HG03565 (cell line): ENCODE measurements around the gene AHR.

Source experiments
- ATAC-seq: cut with Tn5 transposase; IDR thresholded peaks from one replicate; pipeline ENCODE4 v1.9.1; 2021; ENCODE audit warnings: mild to moderate bottlenecking, moderate library complexity; ENCODE audit not compliant: unreplicated experiment

The AHR gene

DNA sequence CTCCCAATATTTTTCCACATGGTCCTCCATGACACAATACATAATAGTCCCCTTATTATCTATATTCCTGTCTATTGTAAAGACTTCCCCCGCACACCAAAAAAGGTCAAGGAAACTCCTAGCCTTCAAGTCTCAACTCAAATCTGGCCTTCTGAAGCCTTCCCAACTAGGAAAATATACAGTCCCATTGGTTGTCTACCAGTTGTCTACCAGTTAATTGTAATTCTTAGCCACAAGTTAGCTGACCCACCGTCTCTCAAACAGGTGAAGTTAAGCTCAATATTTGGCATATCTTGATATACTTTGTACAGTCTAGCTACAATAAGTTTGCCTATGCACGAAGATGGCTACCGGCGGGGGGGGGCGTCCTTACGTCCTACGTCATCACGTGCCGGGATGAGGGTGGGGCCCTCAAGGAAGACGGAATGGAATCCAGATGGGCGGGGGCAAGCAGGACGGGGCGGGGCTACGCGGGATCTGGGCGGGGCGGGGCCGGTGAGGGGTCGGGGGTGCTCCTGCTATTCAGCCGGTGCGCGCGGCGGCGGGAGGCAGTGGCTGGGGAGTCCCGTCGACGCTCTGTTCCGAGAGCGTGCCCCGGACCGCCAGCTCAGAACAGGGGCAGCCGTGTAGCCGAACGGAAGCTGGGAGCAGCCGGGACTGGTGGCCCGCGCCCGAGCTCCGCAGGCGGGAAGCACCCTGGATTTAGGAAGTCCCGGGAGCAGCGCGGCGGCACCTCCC is at the start of gene AHR:
AHR (plus strand) TSS at position 551 of the 738 bp plus-strand sequence. CDS start 613 bp downstream, outside the sequence.
- peak; percentile 28 for ATAC-seq

DNA sequence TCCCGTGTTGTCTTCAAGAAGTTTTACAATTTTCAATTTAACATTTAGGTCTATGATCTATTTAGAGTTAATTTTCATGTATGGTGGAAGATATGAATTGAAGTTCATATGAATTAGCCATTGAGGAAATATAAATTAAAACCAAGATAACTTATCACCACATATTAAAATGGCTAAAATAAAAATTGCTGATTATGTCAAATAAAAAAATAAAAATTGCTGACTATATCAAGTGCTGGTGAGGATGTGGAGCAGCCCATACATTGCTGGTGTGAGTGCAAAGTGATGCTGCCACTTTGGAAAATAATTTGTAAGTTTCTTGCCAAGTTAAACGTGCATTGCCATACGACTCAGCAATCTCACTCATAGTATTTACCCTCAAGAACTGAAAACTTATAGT is 44.6 kb upstream of the AHR start:
- ATAC-seq: no peak

DNA sequence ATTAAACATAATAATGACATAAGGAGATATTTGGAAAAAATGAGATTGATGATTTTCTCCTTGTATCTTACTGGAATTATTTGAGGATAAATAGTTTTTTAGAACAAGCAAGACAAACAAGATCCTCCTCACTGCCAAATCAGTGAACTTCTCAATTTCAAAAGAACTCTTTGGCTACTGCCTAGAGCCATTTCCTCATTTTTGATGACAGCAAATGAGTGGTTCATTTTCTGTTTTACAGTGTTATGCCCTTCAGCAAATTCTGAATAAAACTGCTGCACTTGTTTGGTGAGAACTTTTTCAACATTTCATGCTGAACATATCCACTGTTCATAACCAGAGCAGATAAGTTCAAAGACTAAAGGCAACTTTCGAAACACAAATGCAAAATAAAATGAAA is 42.5 kb upstream of the AHR start:
- ATAC-seq: no peak

- no peak for ATAC-seq
Observed at GRCh38 chr7:17256375-17256774, 42.1 kb upstream of the AHR start.

DNA sequence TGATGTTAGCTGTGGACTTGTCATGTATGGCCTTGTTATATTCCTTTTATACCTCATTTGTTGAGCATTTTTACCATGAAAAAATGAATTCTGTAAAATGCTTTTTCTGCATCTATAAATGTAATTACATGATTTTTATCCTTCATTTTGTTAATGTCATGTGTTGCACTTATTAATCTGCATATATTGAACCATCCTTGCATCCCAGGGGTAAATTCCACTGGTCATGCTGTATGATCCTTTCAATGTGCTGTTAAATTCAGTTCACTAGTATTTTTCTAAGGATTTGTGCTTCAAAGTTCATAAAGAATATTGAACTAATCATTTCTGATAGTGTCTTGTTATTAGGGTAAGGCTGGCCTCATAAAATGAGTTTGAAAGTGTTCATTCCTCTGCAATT is 31.9 kb upstream of the AHR start:
- ATAC-seq: no peak

GRCh38 chr7:17269341-17270221 is 28.9 kb upstream of the AHR start:
- ATAC-seq: no peak

GRCh38 chr7:17274551-17275245 is 23.8 kb upstream of the AHR start:
- no peak for ATAC-seq

- ATAC-seq: no peak
Observed at GRCh38 chr7:17275749-17276671, 22.4 kb upstream of the AHR start.

DNA sequence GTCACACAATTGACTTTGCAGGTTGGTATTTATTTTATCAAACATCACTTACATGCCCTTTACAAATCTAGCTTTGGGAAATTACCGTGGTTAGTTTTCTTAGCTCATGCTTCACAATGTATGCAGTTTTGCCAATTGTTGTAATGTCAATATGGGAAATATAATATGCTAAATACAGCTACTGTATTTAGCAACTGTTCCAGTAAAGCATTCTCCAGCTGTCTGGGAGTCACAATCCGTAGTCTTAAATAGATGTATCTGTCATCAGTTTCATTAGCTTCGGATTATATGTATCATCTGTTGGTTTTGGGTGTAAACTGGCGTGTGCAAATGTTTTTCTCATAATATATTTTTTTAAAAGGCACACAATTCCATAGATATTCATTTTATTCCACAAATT is 19.4 kb upstream of the AHR start:
- ATAC-seq: no peak

DNA sequence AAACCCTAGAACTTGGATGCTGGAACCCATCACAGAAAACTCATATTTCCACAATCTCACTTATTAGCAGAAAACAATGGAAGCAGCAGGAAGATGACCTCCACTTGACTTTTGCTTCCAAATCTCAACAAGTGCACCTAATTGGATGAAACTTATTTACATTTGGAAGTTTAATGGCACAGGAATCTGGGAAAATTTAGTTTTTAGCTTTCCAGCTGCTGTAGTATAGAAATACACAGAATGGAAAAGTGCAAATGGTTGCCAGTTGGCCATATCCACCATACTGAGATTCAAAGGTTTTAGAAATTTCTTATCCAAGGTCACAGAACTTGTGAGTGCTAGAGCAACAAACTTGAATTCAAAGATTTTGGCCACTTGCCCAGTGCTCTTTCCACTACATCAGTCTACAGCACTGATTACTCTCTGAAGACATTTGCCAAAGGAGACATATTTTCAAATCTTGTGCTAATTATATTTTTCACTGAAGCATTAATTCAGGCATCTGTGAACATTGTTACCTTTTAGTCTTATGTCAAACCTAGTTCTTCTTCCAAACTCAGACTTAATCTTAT is 9.3 kb upstream of the AHR start:
- no peak for ATAC-seq

DNA sequence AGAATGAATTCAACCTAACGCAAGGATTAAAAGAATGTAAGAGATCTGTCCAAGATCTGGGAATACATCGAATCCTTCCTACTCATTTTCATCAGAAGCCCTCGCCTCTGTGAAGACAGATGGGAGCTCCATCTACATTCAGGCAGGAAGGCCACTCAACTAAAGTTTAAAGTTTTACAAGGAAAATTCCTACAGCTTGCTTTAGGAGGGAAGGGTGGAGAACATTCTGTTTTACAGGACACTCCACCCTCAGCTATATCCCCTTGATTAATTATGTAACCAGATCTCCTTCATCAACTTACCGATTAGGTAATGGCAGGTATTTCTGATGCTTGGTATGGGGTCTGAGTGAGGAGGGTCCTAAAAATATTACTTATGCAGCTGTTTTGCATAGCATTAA is 5.6 kb upstream of the AHR start:
- ATAC-seq: no peak

DNA sequence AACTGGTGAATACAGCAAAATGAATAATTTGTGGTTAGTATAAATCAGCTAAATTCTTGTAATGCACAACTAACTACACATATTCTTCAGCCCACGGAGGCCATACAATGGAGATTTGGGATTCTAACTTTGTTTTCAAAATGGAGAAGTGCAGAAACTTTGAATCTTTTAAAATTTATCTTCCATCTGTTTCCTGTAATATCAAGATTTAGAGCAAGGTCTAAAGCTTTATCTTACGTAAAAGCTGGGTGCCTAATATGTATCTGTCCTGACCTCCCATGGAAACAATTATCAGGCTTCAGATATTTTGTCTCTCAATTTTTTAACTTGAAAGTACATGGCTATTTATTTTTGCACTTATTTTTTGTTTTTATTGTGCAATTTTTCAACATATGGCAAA is 5.0 kb upstream of the AHR start:
- ATAC-seq: no peak

- no peak for ATAC-seq
Observed at GRCh38 chr7:17297243-17297642, 1.2 kb upstream of the AHR start.

DNA sequence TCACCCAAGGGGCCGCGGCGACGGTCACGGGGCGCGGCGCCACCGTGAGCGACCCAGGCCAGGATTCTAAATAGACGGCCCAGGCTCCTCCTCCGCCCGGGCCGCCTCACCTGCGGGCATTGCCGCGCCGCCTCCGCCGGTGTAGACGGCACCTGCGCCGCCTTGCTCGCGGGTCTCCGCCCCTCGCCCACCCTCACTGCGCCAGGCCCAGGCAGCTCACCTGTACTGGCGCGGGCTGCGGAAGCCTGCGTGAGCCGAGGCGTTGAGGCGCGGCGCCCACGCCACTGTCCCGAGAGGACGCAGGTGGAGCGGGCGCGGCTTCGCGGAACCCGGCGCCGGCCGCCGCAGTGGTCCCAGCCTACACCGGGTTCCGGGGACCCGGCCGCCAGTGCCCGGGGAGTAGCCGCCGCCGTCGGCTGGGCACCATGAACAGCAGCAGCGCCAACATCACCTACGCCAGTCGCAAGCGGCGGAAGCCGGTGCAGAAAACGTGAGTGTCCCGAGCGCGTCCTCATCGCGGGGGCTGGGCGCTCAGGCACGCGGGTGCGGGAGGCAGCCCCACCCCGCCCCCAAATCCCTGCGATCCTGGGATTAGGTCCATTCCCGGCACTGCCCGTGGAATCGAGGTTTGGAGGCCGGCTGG is 509 bp downstream of the AHR start:
- ATAC-seq: peak; percentile 17

GRCh38 chr7:17299483-17299991 is 1.1 kb downstream of the AHR start:
- ATAC-seq: peak; percentile 5

DNA sequence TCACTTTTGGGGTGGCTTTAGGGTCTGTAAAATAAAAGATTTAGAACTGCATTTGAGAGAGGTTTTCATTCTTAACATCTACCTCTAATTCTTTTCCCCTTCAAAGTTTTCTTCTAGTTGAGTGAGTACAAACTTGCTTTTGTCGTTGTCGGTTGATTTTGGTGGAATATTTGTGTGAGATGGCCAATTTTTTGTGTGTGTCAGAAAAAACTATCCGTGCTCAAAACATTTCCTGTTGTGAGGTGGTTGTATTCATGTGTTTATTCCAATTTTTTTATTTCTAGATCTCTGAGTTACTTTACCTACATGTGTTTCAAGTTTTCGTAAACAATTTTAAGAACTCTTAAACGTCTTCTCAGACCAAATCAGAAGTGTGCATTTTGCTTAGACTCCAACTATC is 1.6 kb downstream of the AHR start:
- ATAC-seq: no peak

GRCh38 chr7:17300437-17300836 is 2.0 kb downstream of the AHR start:
- ATAC-seq: no peak

GRCh38 chr7:17301471-17302456 is 3.3 kb downstream of the AHR start:
- no peak for ATAC-seq
